SK-N-SH (cell line): ENCODE data around the gene BCL6B. TPM values are rescaled to one million over a fixed set of nuclear protein-coding genes. Genes with fewer than 3 reads are reported as not detected.

Experiments used
- CTCF ChIA-PET: fragments of 300-600, 350-600 bp; formaldehyde crosslinking; extraction: SDS; loops from one replicate; lab custom pipeline; 2021; lab: Yijun Ruan, JAX
- POLR2A ChIA-PET: fragments of 350-600 bp; sonication (Branson Sonifier 250); formaldehyde crosslinking; extraction: SDS; loops from one replicate; lab custom pipeline; 2020; ENCODE audit warnings: antibody characterized with exemption, inconsistent platforms; lab: Yijun Ruan, JAX
- DNase-seq: peaks from one replicate; pipeline ENCODE4 v3.0.0; 2012
- H2AFZ ChIP-seq: fragments of 200-600 bp; sonication (generic); 2 replicates; pipeline ENCODE4 v1.8.1; 2016; ENCODE audit warnings: antibody characterized with exemption, mild to moderate bottlenecking, low read depth
- H3F3A ChIP-seq: fragments of 200-600 bp; sonication (generic); replicated peaks from 2 replicates; pipeline ENCODE3; 2016; ENCODE audit warnings: antibody characterized with exemption, mild to moderate bottlenecking; ENCODE audit not compliant: insufficient read depth
- H3K27ac ChIP-seq, 2 experiments: fragments of 200-500 bp in 1 of 2; fragments of 200-600 bp in 1 of 2; sonication (Bioruptor generic) in 1 of 2; sonication (generic), shearing (Covaris generic) in 1 of 2; 2 replicates each; pipeline versions ENCODE4 v1.5.1 to v1.6.1; 2014 to 2016; ENCODE audit warnings: low read depth in 2 of 2, inconsistent platforms in 1 of 2, low read length in 1 of 2, mild to moderate bottlenecking in 1 of 2, mixed read lengths in 1 of 2
- H3K27me3 ChIP-seq: fragments of 200-600 bp; sonication (generic), shearing (Covaris generic); 2 replicates; pipeline ENCODE4 v1.6.1; 2016; ENCODE audit warnings: mixed run types; ENCODE audit not compliant: insufficient read depth
- H3K36me3 ChIP-seq, 2 experiments: fragments of 200-500 bp in 1 of 2; fragments of 200-600 bp in 1 of 2; sonication (Bioruptor generic) in 1 of 2; sonication (generic) in 1 of 2; replicated peaks in 1 of 2; 2 replicates each; pipeline versions ENCODE3 to v1.5.1; 2014 to 2016; ENCODE audit warnings: low read length in 1 of 2, mild to moderate bottlenecking in 1 of 2; ENCODE audit not compliant: insufficient read depth in 2 of 2, control insufficient read depth in 1 of 2
- H3K4me1 ChIP-seq, 2 experiments: fragments of 200-500 bp in 1 of 2; fragments of 200-600 bp in 1 of 2; sonication (Bioruptor generic) in 1 of 2; sonication (generic), shearing (Covaris generic) in 1 of 2; 2 replicates each; pipeline versions ENCODE4 v1.5.1 to v1.6.1; 2014 to 2016; ENCODE audit warnings: low read depth in 1 of 2, low read length in 1 of 2, mixed run types in 1 of 2; ENCODE audit not compliant: insufficient read depth in 2 of 2, control insufficient read depth in 1 of 2
- H3K4me2 ChIP-seq: fragments of 200-600 bp; sonication (generic), shearing (Covaris generic); 2 replicates; pipeline ENCODE4 v1.6.1; 2017; ENCODE audit warnings: mixed run types
- H3K4me3 ChIP-seq, 2 experiments: fragments of 200-500 bp in 1 of 2; fragments of 200-600 bp in 1 of 2; sonication (Bioruptor generic) in 1 of 2; sonication (generic), shearing (Covaris generic) in 1 of 2; 2 replicates each; pipeline versions ENCODE4 v1.5.1 to v1.8.1; 2014 to 2016; ENCODE audit warnings: low read depth in 2 of 2, inconsistent platforms in 1 of 2, low read length in 1 of 2, mild to moderate bottlenecking in 1 of 2, mixed read lengths in 1 of 2, moderate library complexity in 1 of 2
- H3K79me2 ChIP-seq: fragments of 200-600 bp; sonication (generic); 2 replicates; pipeline ENCODE4 v1.8.1; 2017; ENCODE audit warnings: mild to moderate bottlenecking; ENCODE audit not compliant: insufficient read depth
- H3K9ac ChIP-seq: fragments of 200-600 bp; sonication (generic); 2 replicates; pipeline ENCODE4 v1.6.1; 2017; ENCODE audit warnings: mixed run types
- H3K9me2 ChIP-seq: fragments of 200-600 bp; sonication (generic); 2 replicates; pipeline ENCODE4 v1.6.1; 2017; ENCODE audit warnings: mixed run types
- H3K9me3 ChIP-seq: fragments of 200-600 bp; sonication (generic); 2 replicates; pipeline ENCODE4 v1.6.1; 2017; ENCODE audit warnings: mixed run types, mild to moderate bottlenecking, moderate library complexity
- H4K20me1 ChIP-seq: fragments of 200-600 bp; sonication (generic); 2 replicates; pipeline ENCODE4 v1.6.1; 2017; ENCODE audit warnings: mild to moderate bottlenecking, mixed run types; ENCODE audit not compliant: insufficient read depth
- CHD2 ChIP-seq: fragments of 150-350 bp; IDR thresholded peaks from 2 replicates; pipeline ENCODE4 v1.6.1; 2018; ENCODE audit warnings: low read length; ENCODE audit not compliant: partially characterized antibody
- EP300 ChIP-seq, 2 experiments: IDR thresholded peaks; 2 replicates each; pipeline versions ENCODE4 v1.4.0 to v1.6.1; 2012; ENCODE audit warnings: borderline replicate concordance in 1 of 2, low read depth in 1 of 2, low read length in 1 of 2
- FOSL2 ChIP-seq: IDR thresholded peaks from 2 replicates; pipeline ENCODE4 v1.4.0; 2012; ENCODE audit warnings: low read depth, mild to moderate bottlenecking, moderate library complexity, borderline replicate concordance
- FOXM1 ChIP-seq: IDR thresholded peaks from 2 replicates; pipeline ENCODE4 v1.4.0; 2012; ENCODE audit warnings: low read depth, mild to moderate bottlenecking
- JUND ChIP-seq: IDR thresholded peaks from 2 replicates; pipeline ENCODE4 v1.4.0; 2012
- NFIC ChIP-seq: IDR thresholded peaks from 2 replicates; pipeline ENCODE4 v1.4.0; 2012; ENCODE audit warnings: borderline replicate concordance
- REST ChIP-seq: IDR thresholded peaks from 2 replicates; pipeline ENCODE4 v1.6.1; 2012; ENCODE audit warnings: mild to moderate bottlenecking, low read depth, low read length, moderate library complexity
- TAF1 ChIP-seq: IDR thresholded peaks from 2 replicates; pipeline ENCODE4 v1.6.1; 2012; ENCODE audit warnings: low read depth, mild to moderate bottlenecking, low read length, moderate library complexity, borderline replicate concordance
- TCF12 ChIP-seq: IDR thresholded peaks from 2 replicates; pipeline ENCODE4 v1.4.0; 2012
- TEAD4 ChIP-seq: IDR thresholded peaks from 2 replicates; pipeline ENCODE4 v1.4.0; 2012; ENCODE audit warnings: mild to moderate bottlenecking, borderline replicate concordance; ENCODE audit not compliant: insufficient read depth
- ZBTB33 ChIP-seq: IDR thresholded peaks from 2 replicates; pipeline ENCODE4 v1.4.0; 2012; ENCODE audit warnings: low read depth, borderline replicate concordance
- WGBS: methylation state at CpG from one replicate; pipeline ENCODE4 v1.1.6; 2017; ENCODE audit warnings: low lambda C conversion rate; 5-methylcytosine and 5-hydroxymethylcytosine counted together
- polyA plus RNA-seq, 3 experiments: library from polyadenylated mRNA; depleted of rRNA; stranded (reverse); fragments of >200 nt; gene quantifications; 2 replicates each; pipeline ENCODE4 v1.2.3, GENCODE V29; 2012

BCL6B gene
- polyA plus RNA-seq, 1 of the 3 experiments (the other 2 are of a cell fraction) = 0.02 TPM

- H3K4me2 ChIP-seq = no peak overlapping the region
- H3K9me3 ChIP-seq = no peaks in the 10 kb centered on the region
- ChIA-PET POLR2A (no interaction called here), CTCF (interaction anchor here (1.3 to 20.1 kb wide), 2 partner anchors 12 to 100 kb away, joined by 3 to 502 read pairs; no protein-coding TSS in a partner anchor)
- no peak for TF ChIP-seq FOSL2
- TF ChIP-seq FOXM1 = no peak
- no peak for TF ChIP-seq NFIC
- TF ChIP-seq TCF12 = no peak
- no peak for TF ChIP-seq ZBTB33
- TF ChIP-seq REST = no peak
- no peak for TF ChIP-seq TAF1
- no peak for TF ChIP-seq EP300 (IDR thresholded peaks at IDR 0.05; ENCODE audit: borderline replicate concordance in 1 of 2, low read depth in 1 of 2, low read length in 1 of 2)
- no peak for TF ChIP-seq TEAD4
- TF ChIP-seq JUND = no peak
- no peak for TF ChIP-seq CHD2
- no peak overlapping the region for H2AFZ ChIP-seq
- H3K27me3 ChIP-seq = peaks cover 9% of the 10 kb centered on the region; the same call in 1 of the 2 replicates
- no peak overlapping the region for H3K9ac ChIP-seq
- whole genome bisulfite sequencing = 94% methylated on average over 5 of the region's 5 CpGs
- H4K20me1 ChIP-seq = no peaks in the 10 kb centered on the region
- H3K79me2 ChIP-seq = no peaks in the 10 kb centered on the region
- no peaks in the 10 kb centered on the region for H3K9me2 ChIP-seq
- DNase-seq = no peak
- peaks cover 3% of the 10 kb centered on the region for H3F3A ChIP-seq
- no peaks in the 10 kb centered on the region for H3K36me3 ChIP-seq
- no peak overlapping the region for H3K4me3 ChIP-seq
- H3K27ac ChIP-seq = no peak overlapping the region
- H3K4me1 ChIP-seq = peaks cover 4 to 28% of the 10 kb centered on the region in 2 experiments; a peak in 2 of 4 replicates
Observed at GRCh38 chr17:7039832-7040231, 17.0 kb downstream of the BCL6B start.
